Caco-2 (cell line): ENCODE results near the gene LCNL1. TPM values are rescaled to one million over a fixed set of nuclear protein-coding genes. Genes with fewer than 3 reads are reported as not detected.

ENCODE experiments used
- BruUV-seq: library from RNA; stranded (reverse); fragments of 400-500 nt; replicated peaks from 2 replicates; lab custom pipeline; 2021; lab: Mats Ljungman, UMichigan
- CTCF ChIA-PET: fragments of 300-600 bp; sonication (Branson Sonifier 250); formaldehyde crosslinking; loops from one replicate; lab custom pipeline; 2022; ENCODE audit warnings: antibody characterized with exemption; lab: Charles Lee
- POLR2A ChIA-PET: fragments of 300-600 bp; sonication (Branson Sonifier 250); formaldehyde crosslinking; loops from one replicate; lab custom pipeline; 2022; ENCODE audit warnings: antibody characterized with exemption; lab: Charles Lee
- DNase-seq, 2 experiments: peaks; one replicate each; pipeline versions ENCODE4 v3.0.0 to v3.0.0-alpha.2; 2020 to 2022
- H3K27me3 ChIP-seq: replicated peaks from 2 replicates; pipeline ENCODE4 v1.6.0; 2011; ENCODE audit warnings: low read length; ENCODE audit not compliant: control insufficient read depth, insufficient read depth
- H3K36me3 ChIP-seq: 2 replicates; pipeline ENCODE4 v1.5.1; 2011; ENCODE audit warnings: low read length; ENCODE audit not compliant: control insufficient read depth, insufficient read depth
- H3K4me1 ChIP-seq: fragments of 250-450 bp; sonication (Bioruptor Pico); 2 replicates; pipeline ENCODE4 v1.5.1; 2020; ENCODE audit warnings: mild to moderate bottlenecking
- H3K4me3 ChIP-seq: 2 replicates; pipeline ENCODE4 v1.5.1; 2011; ENCODE audit warnings: low read depth, mild to moderate bottlenecking, control low read depth, low read length
- H3K9me3 ChIP-seq: fragments of 250-450 bp; sonication (Bioruptor Pico); 2 replicates; pipeline ENCODE4 v1.5.1; 2020; ENCODE audit warnings: mild to moderate bottlenecking, moderate library complexity
- H3K27ac Mint-ChIP-seq: one replicate; pipeline ENCODE4 v1.8.0; 2022; ENCODE audit warnings: mixed read lengths; ENCODE audit not compliant: unreplicated experiment
- H3K27me3 Mint-ChIP-seq: one replicate; pipeline ENCODE4 v1.8.0; 2022; ENCODE audit warnings: mixed read lengths; ENCODE audit not compliant: insufficient read depth, unreplicated experiment
- H3K36me3 Mint-ChIP-seq: one replicate; pipeline ENCODE4 v1.8.0; 2022; ENCODE audit warnings: mild to moderate bottlenecking, mixed read lengths; ENCODE audit not compliant: insufficient read depth, unreplicated experiment
- H3K4me1 Mint-ChIP-seq: one replicate; pipeline ENCODE4 v1.8.0; 2022; ENCODE audit warnings: low read depth, mixed read lengths; ENCODE audit not compliant: unreplicated experiment
- H3K4me3 Mint-ChIP-seq: one replicate; pipeline ENCODE4 v1.8.0; 2022; ENCODE audit warnings: mild to moderate bottlenecking, moderate library complexity, mixed read lengths; ENCODE audit not compliant: unreplicated experiment
- H3K9me3 Mint-ChIP-seq: one replicate; pipeline ENCODE4 v1.8.0; 2022; ENCODE audit warnings: mixed read lengths; ENCODE audit not compliant: unreplicated experiment
- CTCF ChIP-seq, 2 experiments: fragments of 200-600 bp in 1 of 2; IDR thresholded peaks; 1 replicate in 1 of 2; 2 replicates in 1 of 2; pipeline versions ENCODE4 v1.5.1 to v1.8.0; 2011 to 2022; ENCODE audit warnings: antibody characterized with exemption in 1 of 2, control low read depth in 1 of 2, inconsistent platforms in 1 of 2, low read depth in 1 of 2, low read length in 1 of 2, mild to moderate bottlenecking in 1 of 2, moderate library complexity in 1 of 2; ENCODE audit not compliant: insufficient read depth in 1 of 2, severe bottlenecking in 1 of 2, unreplicated experiment in 1 of 2
- intact Hi-C: fragments of 100-400 bp; cut with micrococcal nuclease; formaldehyde crosslinking; loops from one replicate; pipeline ENCODE4 v1.10.0; 2022; ENCODE audit not compliant: unreplicated experiment
- total RNA-seq: library from RNA; stranded (reverse); gene quantifications from 2 replicates; pipeline ENCODE4 v1.2.3, GENCODE V29; 2022

Gene LCNL1
- total RNA-seq, 1 experiment from 2014 or later = not detected

- Histone ChIP-seq H3K9me3 (no peaks in the 10 kb centered on the region), H3K4me1 (no peaks in the 10 kb centered on the region), H3K4me3 (no peak overlapping the region), H3K36me3 (no peaks in the 10 kb centered on the region), H3K27me3 (no peaks in the 10 kb centered on the region)
- POLR2A ChIA-PET = no interaction called here
- Mint-ChIP-seq H3K36me3 (no peaks in the 10 kb centered on the region), H3K4me1 (no peaks in the 10 kb centered on the region), H3K27me3 (no peaks in the 10 kb centered on the region), H3K4me3 (no peak overlapping the region), H3K9me3 (no peaks in the 10 kb centered on the region), H3K27ac (no peak overlapping the region)
- CTCF ChIA-PET = interaction anchor here (0.6 kb wide), 1 partner anchor 601 kb away, joined by 3 read pairs; no protein-coding TSS in a partner anchor
- DNase-seq = no peak
- TF ChIP-seq CTCF (IDR thresholded peaks at IDR 0.05; ENCODE audit: insufficient read depth in 1 of 2, low read depth in 1 of 2, low read length in 1 of 2, severe bottlenecking in 1 of 2, unreplicated experiment in 1 of 2) = no peak
- intact Hi-C loops = no loop called here
- BruUV-seq = no TSS peak
Observed at GRCh38 chr9:136981588-136982231, 1.1 kb upstream of the LCNL1 start.

GRCh38 chr9:136983167-136983566 lies 374 bp downstream of the LCNL1 start:
- H3K9me3 ChIP-seq = no peaks in the 10 kb centered on the region
- no peak overlapping the region for H3K27ac Mint-ChIP-seq
- no peak for DNase-seq
- H3K27me3 Mint-ChIP-seq = no peaks in the 10 kb centered on the region
- BruUV-seq = no TSS peak
- no peaks in the 10 kb centered on the region for H3K9me3 Mint-ChIP-seq
- TF ChIP-seq CTCF (IDR thresholded peaks at IDR 0.05; ENCODE audit: insufficient read depth in 1 of 2, low read depth in 1 of 2, low read length in 1 of 2, severe bottlenecking in 1 of 2, unreplicated experiment in 1 of 2) = no peak
- CTCF ChIA-PET = no interaction called here
- peaks cover 4% of the 10 kb centered on the region; the same call in 1 of the 2 replicates for H3K4me1 ChIP-seq
- no peak overlapping the region for H3K4me3 Mint-ChIP-seq
- peaks cover 7% of the 10 kb centered on the region for H3K4me1 Mint-ChIP-seq
- POLR2A ChIA-PET = no interaction called here
- no peak overlapping the region for H3K4me3 ChIP-seq
- no peaks in the 10 kb centered on the region for H3K36me3 Mint-ChIP-seq
- H3K36me3 ChIP-seq = no peaks in the 10 kb centered on the region
- intact Hi-C loops = no loop called here
- H3K27me3 ChIP-seq = no peaks in the 10 kb centered on the region

GRCh38 chr9:136983656-136984314 lies 992 bp downstream of the LCNL1 start:
- ChIA-PET POLR2A (no interaction called here), CTCF (no interaction called here)
- H3K36me3 ChIP-seq = no peaks in the 10 kb centered on the region
- Mint-ChIP-seq H3K4me3 (no peak overlapping the region), H3K4me1 (peaks cover 10% of the 10 kb centered on the region), H3K27ac (no peak overlapping the region), H3K36me3 (no peaks in the 10 kb centered on the region), H3K27me3 (no peaks in the 10 kb centered on the region), H3K9me3 (no peaks in the 10 kb centered on the region)
- H3K4me3 ChIP-seq = no peak overlapping the region
- intact Hi-C loops = no loop called here
- TF ChIP-seq CTCF (IDR thresholded peaks at IDR 0.05; ENCODE audit: insufficient read depth in 1 of 2, low read depth in 1 of 2, low read length in 1 of 2, severe bottlenecking in 1 of 2, unreplicated experiment in 1 of 2) = no peak
- no peaks in the 10 kb centered on the region for H3K27me3 ChIP-seq
- no TSS peak for BruUV-seq
- DNase-seq = no peak
- H3K9me3 ChIP-seq = no peaks in the 10 kb centered on the region
- peaks cover 8% of the 10 kb centered on the region for H3K4me1 ChIP-seq
